B cell (primary cell): ENCODE data around the gene ARNT2. TPM values are rescaled to one million over a fixed set of nuclear protein-coding genes. Genes with fewer than 3 reads are reported as not detected.

Experiments
- ATAC-seq: fragments of 200-7000 bp; cut with Tn5 transposase; one replicate; pipeline ENCODE4 v1.10.0; 2021; ENCODE audit warnings: low read depth, mild to moderate bottlenecking, moderate number of reproducible peaks, moderate library complexity
- CTCF ChIA-PET: fragments of 350-600 bp; sonication (Branson Sonifier 250); formaldehyde crosslinking; loops from one replicate; lab custom pipeline; 2021; ENCODE audit warnings: antibody characterized with exemption, inconsistent platforms; lab: Charles Lee
- POLR2A ChIA-PET: fragments of 350-600 bp; sonication (Branson Sonifier 250); formaldehyde crosslinking; loops from one replicate; lab custom pipeline; 2021; ENCODE audit warnings: antibody characterized with exemption; lab: Charles Lee
- DNase-seq: peaks from one replicate; pipeline ENCODE4 v3.0.0; 2013
- H2AFZ ChIP-seq: 2 replicates; pipeline ENCODE4 v1.6.1; 2012; ENCODE audit warnings: mild to moderate bottlenecking, low read depth, low read length; ENCODE audit not compliant: insufficient read depth, poor library complexity, severe bottlenecking
- H3K27ac ChIP-seq, 2 donors: 1 replicate in 1 of 2; 2 replicates in 1 of 2; pipeline ENCODE4 v1.5.1; 2012 to 2013; ENCODE audit warnings: low read length in 2 of 2, mild to moderate bottlenecking in 2 of 2, moderate library complexity in 1 of 2
- H3K27me3 ChIP-seq, 4 experiments: fragments of 200-600 bp in 1 of 4; sonication (generic) in 1 of 4; replicated peaks in 1 of 4; 1 replicate in 2 of 4; 2 replicates in 2 of 4; pipeline versions ENCODE4 v1.6.1 to v1.7.0; 2013 to 2016; ENCODE audit warnings: low read length in 3 of 4, mild to moderate bottlenecking in 2 of 4, mixed read lengths in 1 of 4, moderate library complexity in 1 of 4; ENCODE audit not compliant: insufficient read depth in 4 of 4, control insufficient read depth in 3 of 4; ENCODE audit errors: control extremely low read depth in 1 of 4
- H3K36me3 ChIP-seq, 2 experiments: replicated peaks in 1 of 2; 1 replicate in 1 of 2; 2 replicates in 1 of 2; pipeline versions ENCODE4 v1.6.1 to v1.7.1; 2013; ENCODE audit warnings: low read length in 1 of 2; ENCODE audit not compliant: insufficient read depth in 2 of 2, control insufficient read depth in 1 of 2; ENCODE audit errors: control extremely low read depth in 1 of 2, extremely low read depth in 1 of 2
- H3K4me1 ChIP-seq, 2 donors: fragments of 200-600 bp in 1 of 2; sonication (generic) in 1 of 2; 1 replicate in 1 of 2; 2 replicates in 1 of 2; pipeline versions ENCODE4 v1.5.1 to v1.6.1; 2013 to 2017; ENCODE audit warnings: low read length in 2 of 2; ENCODE audit not compliant: control insufficient read depth in 2 of 2, insufficient read depth in 2 of 2
- H3K4me2 ChIP-seq: replicated peaks from 2 replicates; pipeline ENCODE3; 2012; ENCODE audit warnings: mild to moderate bottlenecking, low read depth, low read length; ENCODE audit not compliant: poor library complexity, severe bottlenecking
- H3K4me3 ChIP-seq, 5 experiments: fragments of 200-600 bp in 1 of 5; sonication (generic) in 1 of 5; 1 replicate in 3 of 5; 2 replicates in 2 of 5; pipeline versions ENCODE4 v1.5.1 to v1.7.0; 2011 to 2016; ENCODE audit warnings: low read length in 4 of 5, mild to moderate bottlenecking in 4 of 5, low read depth in 2 of 5, control low read depth in 1 of 5, moderate library complexity in 1 of 5; ENCODE audit not compliant: insufficient read depth in 1 of 5; ENCODE audit errors: control extremely low read depth in 1 of 5, extremely low read depth in 1 of 5
- H3K79me2 ChIP-seq: fragments of 200-600 bp; sonication (generic); one replicate; pipeline ENCODE4 v1.6.0; 2016; ENCODE audit warnings: low read length; ENCODE audit not compliant: control insufficient read depth, insufficient read depth
- H3K9ac ChIP-seq: fragments of 200-600 bp; sonication (generic); 2 replicates; pipeline ENCODE4 v1.6.1; 2017; ENCODE audit warnings: mild to moderate bottlenecking, low read length, moderate library complexity
- H3K9me3 ChIP-seq, 3 donors: one replicate each; pipeline versions ENCODE4 v1.6.1 to v1.7.1; 2013; ENCODE audit warnings: low read length in 2 of 3; ENCODE audit not compliant: control insufficient read depth in 2 of 3, insufficient read depth in 1 of 3; ENCODE audit errors: control extremely low read depth in 1 of 3
- H4K20me1 ChIP-seq: 2 replicates; pipeline ENCODE4 v1.6.0; 2012; ENCODE audit warnings: mild to moderate bottlenecking, low read length; ENCODE audit not compliant: insufficient read depth, control insufficient read depth, poor library complexity, severe bottlenecking
- H3K27ac Mint-ChIP-seq: one replicate; pipeline ENCODE4 v1.8.0; 2021; ENCODE audit warnings: mixed read lengths
- H3K27me3 Mint-ChIP-seq: one replicate; pipeline ENCODE4 v1.8.0; 2021; ENCODE audit warnings: mixed read lengths
- H3K4me1 Mint-ChIP-seq: one replicate; pipeline ENCODE4 v1.8.0; 2021; ENCODE audit warnings: mixed read lengths
- H3K4me3 Mint-ChIP-seq: one replicate; pipeline ENCODE4 v1.8.0; 2021; ENCODE audit warnings: mixed read lengths
- H3K9me3 Mint-ChIP-seq: one replicate; pipeline ENCODE4 v1.8.0; 2022; ENCODE audit warnings: mixed read lengths; ENCODE audit not compliant: insufficient read depth
- CTCF ChIP-seq: fragments of 200-600 bp; IDR thresholded peaks from one replicate; pipeline ENCODE4 v1.8.0; 2022; ENCODE audit warnings: antibody characterized with exemption, mild to moderate bottlenecking
- EZH2 ChIP-seq: IDR thresholded peaks from 2 replicates; pipeline ENCODE4 v1.6.1; 2012; ENCODE audit warnings: borderline replicate concordance, low read depth, mild to moderate bottlenecking, moderate library complexity, low read length; ENCODE audit not compliant: insufficient read depth, poor library complexity, severe bottlenecking
- WGBS: methylation state at CpG from one replicate; pipeline ENCODE4 v1.1.5; 2013; ENCODE audit warnings: missing lambda C conversion rate; ENCODE audit not compliant: insufficient coverage; 5-methylcytosine and 5-hydroxymethylcytosine counted together
- intact Hi-C: fragments of 100-400 bp; cut with micrococcal nuclease; formaldehyde crosslinking; loops from one replicate; pipeline ENCODE4 v1.10.0; 2022
- polyA plus RNA-seq: library from polyadenylated mRNA; depleted of rRNA; stranded (reverse); fragments of >200 nt; gene quantifications from 2 replicates; pipeline ENCODE4 v1.2.3, GENCODE V29; 2012
- total RNA-seq, 2 donors: library from RNA; stranded (reverse); fragments of 120-200 nt in 1 of 2; gene quantifications; 1 replicate in 1 of 2; 2 replicates in 1 of 2; pipeline versions ENCODE4 v1.2.3 to v1.2.4, GENCODE V29; 2013 to 2022

Gene ARNT2
- total and polyA plus RNA-seq, 2 donors (not counting 1 experiment from before 2014, with no cell fraction given), result not detected

- no peak overlapping the region for H3K27ac ChIP-seq
- no peak overlapping the region for H3K4me3 ChIP-seq
- H4K20me1 ChIP-seq, result no peaks in the 10 kb centered on the region
- WGBS, result 83% methylated on average over 3 of the region's 7 CpGs
- POLR2A ChIA-PET, result no interaction called here
- intact Hi-C loops, result no loop called here
- H3K79me2 ChIP-seq, result no peaks in the 10 kb centered on the region
- Mint-ChIP-seq H3K9me3 (no peaks in the 10 kb centered on the region), H3K4me3 (no peak overlapping the region), H3K27ac (no peak overlapping the region), H3K27me3 (peaks cover 42% of the 10 kb centered on the region), H3K4me1 (no peaks in the 10 kb centered on the region)
- no peak overlapping the region for H3K4me2 ChIP-seq
- peaks cover 0 to 3% (median 0%) of the 10 kb centered on the region in 3 donors for H3K9me3 ChIP-seq
- H2AFZ ChIP-seq, result no peak overlapping the region
- H3K9ac ChIP-seq, result no peak overlapping the region
- CTCF ChIA-PET, result interaction anchor here (0.7 kb wide), 1 partner anchor 1034 kb away, joined by 3 read pairs; no protein-coding TSS in a partner anchor
- H3K36me3 ChIP-seq, result no peaks in the 10 kb centered on the region
- H3K27me3 ChIP-seq, result peaks cover 0 to 17% (median 6%) of the 10 kb centered on the region in 4 experiments
- H3K4me1 ChIP-seq, result no peaks in the 10 kb centered on the region
- no peak for TF ChIP-seq CTCF
- no peak for TF ChIP-seq EZH2
- ATAC-seq, result no peak
- DNase-seq, result no peak
Measured at GRCh38 chr15:80414546-80415357, 10.6 kb downstream of the ARNT2 start.

- peaks cover 0 to 17% (median 6%) of the 10 kb centered on the region in 4 experiments for H3K27me3 ChIP-seq
- POLR2A ChIA-PET, result no interaction called here
- Mint-ChIP-seq H3K4me1 (no peaks in the 10 kb centered on the region), H3K27ac (no peak overlapping the region), H3K27me3 (peaks cover 36% of the 10 kb centered on the region), H3K4me3 (no peak overlapping the region), H3K9me3 (no peaks in the 10 kb centered on the region)
- WGBS, result 96% methylated on average over 11 of the region's 11 CpGs
- H3K4me3 ChIP-seq, result no peak overlapping the region
- CTCF ChIA-PET, result interaction anchor here (0.7 kb wide), 1 partner anchor 1034 kb away, joined by 3 read pairs; no protein-coding TSS in a partner anchor
- DNase-seq, result no peak
- no peak overlapping the region for H3K27ac ChIP-seq
- no peaks in the 10 kb centered on the region for H3K36me3 ChIP-seq
- no peak overlapping the region for H3K4me2 ChIP-seq
- H3K9ac ChIP-seq, result no peak overlapping the region
- no peak for TF ChIP-seq EZH2
- TF ChIP-seq CTCF, result no peak
- intact Hi-C loops, result no loop called here
- H2AFZ ChIP-seq, result no peak overlapping the region
- H3K4me1 ChIP-seq, result no peaks in the 10 kb centered on the region
- no peaks in the 10 kb centered on the region for H3K79me2 ChIP-seq
- H4K20me1 ChIP-seq, result no peaks in the 10 kb centered on the region
- peaks cover 0 to 3% (median 0%) of the 10 kb centered on the region in 3 donors for H3K9me3 ChIP-seq
- ATAC-seq, result no peak
Measured at GRCh38 chr15:80415358-80415670, 11.1 kb downstream of the ARNT2 start.
